HUES6 (cell line): ENCODE results near the gene LRRC42.

Experiments
- H3K27ac ChIP-seq: 2 replicates; pipeline ENCODE4 v1.7.0; 2013; ENCODE audit warnings: low read depth, mild to moderate bottlenecking, low read length, inconsistent platforms
- H3K27me3 ChIP-seq: 2 replicates; pipeline ENCODE4 v1.6.1; 2013; ENCODE audit warnings: low read length; ENCODE audit not compliant: control insufficient read depth, insufficient read depth
- H3K36me3 ChIP-seq: 2 replicates; pipeline ENCODE4 v1.6.1; 2013; ENCODE audit warnings: low read length; ENCODE audit not compliant: control insufficient read depth, insufficient read depth
- H3K4me1 ChIP-seq: 2 replicates; pipeline ENCODE4 v1.6.1; 2013; ENCODE audit warnings: low read length; ENCODE audit not compliant: control insufficient read depth, insufficient read depth
- H3K4me3 ChIP-seq: 2 replicates; pipeline ENCODE4 v1.5.1; 2013; ENCODE audit warnings: low read depth, low read length
- H3K9ac ChIP-seq: one replicate; pipeline ENCODE4 v1.6.1; 2013; ENCODE audit warnings: mild to moderate bottlenecking, low read length
- H3K9me3 ChIP-seq: 2 replicates; pipeline ENCODE4 v1.6.1; 2013; ENCODE audit warnings: low read depth, low read length; ENCODE audit not compliant: control insufficient read depth, insufficient read depth

The LRRC42 gene

GRCh38 chr1:53943090-53943489, 3.1 kb upstream of the LRRC42 start:
- Histone ChIP-seq H3K9me3 (no peaks in the 10 kb centered on the region), H3K27me3 (no peaks in the 10 kb centered on the region), H3K4me1 (peaks cover 26% of the 10 kb centered on the region), H3K9ac (no peak overlapping the region), H3K4me3 (no peak overlapping the region), H3K36me3 (no peaks in the 10 kb centered on the region; the same call in 1 of the 2 replicates), H3K27ac (no peak overlapping the region)

GRCh38 chr1:53943490-53944043, 2.6 kb upstream of the LRRC42 start:
- peaks cover 26% of the 10 kb centered on the region for H3K4me1 ChIP-seq
- H3K9me3 ChIP-seq = no peaks in the 10 kb centered on the region
- no peak overlapping the region for H3K27ac ChIP-seq
- no peaks in the 10 kb centered on the region for H3K27me3 ChIP-seq
- no peaks in the 10 kb centered on the region for H3K36me3 ChIP-seq
- no peak overlapping the region for H3K9ac ChIP-seq
- no peak overlapping the region for H3K4me3 ChIP-seq

GRCh38 chr1:53944469-53945182, 1.5 kb upstream of the LRRC42 start:
- H3K27me3 ChIP-seq = no peaks in the 10 kb centered on the region
- H3K27ac ChIP-seq = no peak overlapping the region; the same call in 1 of the 2 replicates
- H3K4me1 ChIP-seq = peaks cover 26% of the 10 kb centered on the region
- H3K9me3 ChIP-seq = no peaks in the 10 kb centered on the region
- no peaks in the 10 kb centered on the region for H3K36me3 ChIP-seq
- peak overlapping the region; percentile 75 for H3K9ac ChIP-seq
- H3K4me3 ChIP-seq = peak overlapping the region; percentile 99

GRCh38 chr1:53945183-53945432, 1.0 kb upstream of the LRRC42 start:
- Histone ChIP-seq H3K9ac (peak overlapping the region; percentile 75), H3K4me3 (peak overlapping the region; percentile 99), H3K9me3 (no peaks in the 10 kb centered on the region), H3K36me3 (no peaks in the 10 kb centered on the region; the same call in 1 of the 2 replicates), H3K27ac (no peak overlapping the region; the same call in 1 of the 2 replicates), H3K27me3 (no peaks in the 10 kb centered on the region), H3K4me1 (peaks cover 28% of the 10 kb centered on the region)

GRCh38 chr1:53945433-53946251, 508 bp upstream of the LRRC42 start, which contains the start of gene IFT25:
Gene IFT25 (minus strand): TSS chr1:53945699. CDS start chr1:53940082, 5,617 bp downstream.
- no peaks in the 10 kb centered on the region; the same call in 1 of the 2 replicates for H3K36me3 ChIP-seq
- peak within 1 kb of the TSS; percentile 39 for H3K27ac ChIP-seq
- no peaks in the 10 kb centered on the region for H3K9me3 ChIP-seq
- no peaks in the 10 kb centered on the region for H3K27me3 ChIP-seq
- peaks cover 30% of the 10 kb centered on the region for H3K4me1 ChIP-seq
- peak within 1 kb of the TSS; percentile 99 for H3K4me3 ChIP-seq
- peak within 1 kb of the TSS; percentile 75 for H3K9ac ChIP-seq

GRCh38 chr1:53947172-53947907, 1.2 kb downstream of the LRRC42 start:
- Histone ChIP-seq H3K4me1 (peaks cover 38% of the 10 kb centered on the region), H3K9ac (peak overlapping the region; percentile 1), H3K36me3 (peaks cover 7% of the 10 kb centered on the region), H3K9me3 (no peaks in the 10 kb centered on the region), H3K4me3 (peak overlapping the region; percentile 92), H3K27ac (no peak overlapping the region), H3K27me3 (no peaks in the 10 kb centered on the region)

GRCh38 chr1:53948291-53948690, 2.1 kb downstream of the LRRC42 start:
- Histone ChIP-seq H3K4me3 (no peak overlapping the region), H3K36me3 (peaks cover 17% of the 10 kb centered on the region), H3K27ac (no peak overlapping the region), H3K9me3 (no peaks in the 10 kb centered on the region), H3K4me1 (peaks cover 29% of the 10 kb centered on the region), H3K9ac (no peak overlapping the region), H3K27me3 (no peaks in the 10 kb centered on the region)

GRCh38 chr1:53949023-53949990, 3.2 kb downstream of the LRRC42 start:
- Histone ChIP-seq H3K4me1 (peaks cover 26% of the 10 kb centered on the region), H3K4me3 (no peak overlapping the region), H3K9ac (no peak overlapping the region), H3K27ac (no peak overlapping the region), H3K9me3 (no peaks in the 10 kb centered on the region), H3K36me3 (peaks cover 22% of the 10 kb centered on the region), H3K27me3 (no peaks in the 10 kb centered on the region)

- Histone ChIP-seq H3K4me1 (peaks cover 26% of the 10 kb centered on the region), H3K27me3 (no peaks in the 10 kb centered on the region), H3K36me3 (peaks cover 28% of the 10 kb centered on the region), H3K4me3 (no peak overlapping the region), H3K9ac (no peak overlapping the region), H3K27ac (no peak overlapping the region), H3K9me3 (no peaks in the 10 kb centered on the region)
Observed at GRCh38 chr1:53951697-53952096, 5.5 kb downstream of the LRRC42 start.

GRCh38 chr1:53954128-53954527, 8.0 kb downstream of the LRRC42 start:
- Histone ChIP-seq H3K9ac (no peak overlapping the region), H3K36me3 (peaks cover 32% of the 10 kb centered on the region), H3K27me3 (no peaks in the 10 kb centered on the region), H3K9me3 (no peaks in the 10 kb centered on the region), H3K4me1 (peaks cover 36% of the 10 kb centered on the region), H3K4me3 (no peak overlapping the region), H3K27ac (no peak overlapping the region)
